NOMO-1 (cell line): ENCODE measurements around the gene STK25.

Experiments used
- DNase-seq, 2 experiments: peaks; one replicate each; lab custom pipeline; 2025; ENCODE audit not compliant: unreplicated experiment in 2 of 2; lab: John Stamatoyannopoulos, UW

STK25 gene

DNA sequence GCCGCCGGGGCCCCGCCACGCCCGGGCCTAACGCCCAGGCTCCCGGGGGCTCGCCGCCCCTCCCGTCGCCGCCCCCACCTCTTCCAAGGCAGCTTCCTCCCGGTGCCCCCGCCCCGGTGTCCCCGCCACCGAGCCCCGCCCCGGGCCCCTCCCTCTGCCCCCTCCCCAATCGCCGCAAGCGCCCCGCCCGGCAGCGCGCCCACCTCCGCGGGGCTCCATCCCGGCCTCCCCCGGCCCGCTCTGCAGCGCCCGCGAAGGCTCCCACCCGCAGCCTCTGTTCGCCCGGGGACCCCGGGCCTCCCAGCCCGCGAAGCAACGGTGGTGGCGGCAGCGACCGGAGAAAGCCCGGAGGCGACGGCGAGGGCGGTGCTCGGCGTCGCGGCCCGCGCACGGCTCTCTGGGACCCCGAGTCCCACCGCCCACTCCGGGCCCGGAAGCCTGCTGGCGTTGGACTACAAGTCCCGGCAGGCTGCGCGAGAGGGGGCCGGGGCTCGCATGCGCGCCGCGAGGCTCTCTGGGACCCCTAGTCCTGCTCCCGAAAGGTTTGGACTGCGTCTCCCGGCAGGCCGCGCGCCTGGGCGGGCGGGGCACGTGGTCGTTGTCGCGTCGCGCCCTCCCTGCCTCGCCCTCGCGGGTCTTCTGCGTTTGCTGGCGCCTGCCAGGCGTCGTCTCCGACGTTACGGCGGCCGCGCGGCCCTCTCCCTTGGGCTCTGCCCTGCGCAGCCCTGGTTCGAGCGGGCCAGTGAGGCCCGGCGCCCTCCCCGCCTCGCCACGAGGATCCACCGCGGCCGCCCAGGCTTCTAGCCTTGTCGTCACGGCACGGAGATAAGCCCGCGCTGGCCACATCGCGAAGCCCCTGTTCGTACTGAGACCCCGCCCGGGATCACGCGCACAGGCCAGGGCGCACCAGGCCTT is at the start of gene STK25:
STK25 (minus strand) TSS at position 345 of the 915 bp plus-strand sequence. CDS start 549 bp downstream, outside the sequence.
- peak; percentile 95 to 97 for DNase-seq

DNA sequence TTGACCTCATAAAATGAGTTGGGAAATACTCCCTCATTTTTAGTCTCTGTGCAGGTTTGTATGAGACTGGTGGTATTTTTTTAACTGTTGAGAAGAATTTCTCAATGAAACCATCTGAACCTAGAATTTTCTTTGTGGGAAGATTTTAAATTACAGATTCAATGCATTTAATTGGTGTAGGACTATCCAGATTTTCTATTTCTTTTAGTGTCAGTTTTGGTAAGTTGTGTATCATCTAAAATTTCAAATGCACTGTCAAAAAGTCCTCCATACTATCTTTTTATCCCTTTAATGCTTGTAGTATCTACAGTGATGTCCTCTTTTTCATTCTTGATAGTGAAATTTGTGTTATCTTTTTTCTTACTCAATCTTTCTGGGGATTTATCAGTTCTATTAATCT is 48.4 kb upstream of the STK25 start:
- DNase-seq: no peak

DNA sequence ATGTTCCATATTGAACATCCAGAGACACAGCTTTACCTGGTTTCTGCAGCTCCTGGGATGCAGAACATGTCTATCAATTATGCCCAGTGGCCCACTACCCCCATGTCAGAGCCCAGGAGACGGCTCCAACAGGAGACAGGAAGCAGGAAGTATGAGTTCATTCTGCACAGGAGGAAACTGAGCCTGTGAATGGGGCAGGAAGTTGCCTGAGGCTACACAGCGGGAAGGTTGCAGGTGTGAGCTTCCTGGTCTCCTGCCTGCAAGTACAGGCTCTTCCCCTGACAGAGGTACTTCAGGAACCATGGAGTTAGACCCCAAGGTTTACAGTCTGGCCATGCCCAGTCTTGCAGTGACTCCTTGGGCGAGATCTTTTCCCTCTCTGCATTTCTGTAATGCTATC is 47.3 kb upstream of the STK25 start:
- DNase-seq: no peak

DNA sequence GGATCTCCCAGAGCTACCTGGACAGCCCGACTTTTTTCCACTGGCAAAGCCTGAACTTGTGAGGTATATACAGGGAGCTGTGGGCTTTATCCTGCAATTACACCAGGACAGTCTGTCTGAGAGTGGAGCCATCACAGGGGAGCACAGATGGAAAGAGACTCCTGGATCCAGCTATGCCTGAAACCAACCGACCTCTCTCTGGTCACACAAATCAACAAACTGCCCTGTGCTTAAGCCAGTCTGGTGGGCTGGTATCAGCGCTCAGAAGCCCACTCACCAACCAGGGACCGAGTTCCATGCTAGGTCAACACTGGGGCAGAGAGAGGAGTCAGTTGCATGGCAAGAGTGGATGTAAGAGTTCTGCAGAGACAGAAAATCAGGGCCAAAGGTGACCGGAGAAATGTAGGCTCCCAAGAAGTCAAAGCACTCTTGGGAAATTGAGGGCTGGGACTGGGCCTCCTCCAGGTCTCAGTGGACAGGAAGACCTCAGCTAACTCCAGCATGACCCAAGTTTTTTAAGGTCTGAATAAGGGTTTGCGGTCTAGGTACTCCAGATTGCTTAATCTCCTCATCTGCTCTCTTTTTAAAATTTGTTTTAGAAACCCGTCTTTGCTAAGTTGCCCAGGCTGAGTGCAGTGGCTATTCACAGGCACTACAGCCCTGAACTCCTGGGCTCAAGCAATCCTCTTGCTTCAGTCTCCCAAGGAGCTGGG is 46.4 kb upstream of the STK25 start:
- no peak for DNase-seq

DNA sequence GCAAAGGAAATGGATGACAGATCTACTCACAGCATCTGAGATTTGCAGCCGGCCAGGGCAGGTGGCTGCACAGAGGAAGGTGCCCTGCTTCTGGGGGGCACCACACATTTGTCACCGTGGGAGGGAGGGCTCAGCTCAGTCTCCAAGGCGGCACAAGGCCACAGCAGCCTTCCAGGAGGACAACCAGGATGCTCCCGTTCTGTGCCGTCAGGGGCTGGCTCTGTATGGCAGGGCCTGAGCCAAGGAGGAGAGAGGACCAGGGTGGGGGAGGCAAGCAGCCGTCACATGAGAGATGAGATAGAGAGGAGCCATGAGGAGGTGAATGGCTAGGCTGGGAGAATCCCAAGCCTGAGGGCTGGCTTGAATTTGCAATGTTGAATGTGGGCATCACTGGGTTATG is 45.6 kb upstream of the STK25 start:
- no peak for DNase-seq

DNA sequence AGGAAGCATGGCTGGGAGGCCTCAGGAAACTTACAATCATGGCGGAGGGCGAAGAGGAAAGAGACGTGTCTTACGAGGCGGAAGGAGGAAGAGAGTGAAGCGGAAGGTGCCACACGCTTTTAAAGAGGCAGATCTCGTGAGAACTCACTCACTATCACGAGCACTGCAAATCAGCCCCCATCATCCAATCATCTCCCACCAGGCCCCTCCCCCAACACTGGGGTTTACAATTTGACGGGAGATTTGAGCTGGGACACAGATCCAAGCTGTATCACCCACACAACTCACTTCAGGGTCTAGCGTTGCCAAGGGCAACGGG is 45.1 kb upstream of the STK25 start:
- DNase-seq: no peak

DNA sequence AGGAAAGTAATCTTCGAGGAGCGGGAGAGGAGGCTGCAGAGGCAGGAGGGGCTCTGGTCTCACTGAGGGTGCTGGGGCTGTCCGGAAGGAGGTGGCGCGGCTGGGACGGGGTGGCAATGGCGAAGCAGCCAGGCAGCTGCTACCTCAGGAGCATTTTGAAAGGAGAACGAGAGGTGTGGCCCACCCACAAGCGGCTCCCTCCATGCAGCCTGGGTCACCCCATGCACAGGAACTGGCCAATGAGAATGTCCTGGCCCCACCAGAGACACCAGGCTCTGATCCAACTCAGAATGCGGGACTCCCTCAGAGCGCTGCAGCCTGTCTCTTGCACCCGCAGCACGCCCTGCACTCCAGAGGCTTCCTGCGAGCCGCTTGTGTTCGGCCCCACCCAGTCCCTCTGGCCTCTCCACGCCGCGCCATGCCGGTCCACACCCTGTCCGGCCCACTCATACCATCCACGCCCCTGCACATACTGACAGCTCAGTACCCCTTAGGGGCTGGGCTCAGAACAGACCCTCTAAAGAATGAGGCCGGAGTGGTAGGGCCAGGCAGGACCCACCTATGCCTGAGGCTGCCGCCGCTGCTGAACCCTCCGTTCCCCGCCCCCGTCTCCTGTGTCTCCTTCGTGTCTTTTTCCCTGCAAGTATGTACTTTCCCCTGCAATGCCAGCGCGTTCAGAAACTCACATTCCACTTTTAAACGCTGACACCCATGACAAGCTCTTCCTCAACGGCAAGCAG is 43.8 kb upstream of the STK25 start:
- DNase-seq: no peak

DNA sequence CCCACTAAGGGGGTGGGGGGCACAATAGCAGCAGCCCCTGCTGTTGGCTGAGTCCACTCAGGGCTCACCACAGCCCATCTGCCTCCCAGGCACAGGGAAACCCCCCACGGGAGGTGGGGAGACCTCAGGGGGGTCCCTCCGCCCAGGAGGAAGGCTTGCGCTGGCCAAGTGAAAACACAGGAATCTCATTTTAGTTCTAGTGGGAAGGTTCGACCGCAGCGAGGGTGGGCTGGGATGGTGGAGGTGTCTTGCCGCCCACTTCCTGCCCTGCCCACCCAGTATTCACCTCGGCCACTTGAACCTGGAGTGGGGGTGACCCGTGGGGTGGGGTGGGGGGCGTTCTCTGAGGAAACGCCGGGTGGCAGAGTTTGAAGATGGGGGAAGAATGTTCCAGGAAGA is 43.2 kb upstream of the STK25 start:
- DNase-seq: no peak

DNA sequence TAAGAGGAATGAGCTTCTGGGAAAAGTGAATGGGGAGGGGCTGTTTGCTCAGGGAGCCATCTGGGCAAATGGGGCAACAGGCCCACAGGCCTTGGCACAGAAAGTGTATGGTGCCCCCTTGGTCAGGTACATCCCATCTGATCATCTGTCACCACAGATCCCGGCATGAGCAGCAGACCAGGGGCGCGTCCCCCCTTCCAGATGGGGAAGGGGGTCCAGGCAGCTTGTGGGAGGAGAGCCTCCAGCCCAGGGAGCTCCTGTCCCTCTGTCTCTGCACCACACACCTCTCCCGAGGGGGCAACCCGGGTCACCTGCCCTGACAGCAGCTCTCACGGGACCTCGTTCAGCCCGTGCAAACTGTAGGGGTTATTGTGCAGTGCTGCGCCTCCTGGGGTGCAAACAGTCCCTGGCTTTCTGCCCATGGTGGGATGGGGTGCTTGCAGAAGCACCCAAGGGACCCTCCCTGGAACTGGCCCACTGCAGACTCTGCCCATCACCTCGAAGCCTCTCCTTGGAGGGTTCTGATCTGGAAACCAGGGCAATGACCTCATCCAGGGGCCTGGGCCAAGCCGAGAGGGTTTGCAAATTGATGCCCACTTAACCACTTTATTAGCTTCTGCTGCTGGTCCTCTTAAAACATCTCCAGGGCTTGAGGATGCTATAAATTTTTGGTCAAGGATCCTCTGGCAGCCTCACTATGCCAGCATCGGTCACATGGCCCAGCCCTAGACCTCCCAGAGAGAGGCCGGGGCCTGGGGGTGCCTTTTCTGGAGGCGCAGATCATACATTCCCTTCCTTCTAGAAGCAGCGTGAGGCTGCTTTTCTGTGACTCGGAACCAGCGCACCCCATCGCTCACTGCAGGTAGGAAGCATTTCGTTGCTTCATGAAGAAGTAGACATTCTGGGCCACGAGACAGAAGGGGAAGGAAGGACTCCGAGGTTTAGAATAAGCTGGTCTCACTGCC is 42.5 kb upstream of the STK25 start:
- DNase-seq: no peak

DNA sequence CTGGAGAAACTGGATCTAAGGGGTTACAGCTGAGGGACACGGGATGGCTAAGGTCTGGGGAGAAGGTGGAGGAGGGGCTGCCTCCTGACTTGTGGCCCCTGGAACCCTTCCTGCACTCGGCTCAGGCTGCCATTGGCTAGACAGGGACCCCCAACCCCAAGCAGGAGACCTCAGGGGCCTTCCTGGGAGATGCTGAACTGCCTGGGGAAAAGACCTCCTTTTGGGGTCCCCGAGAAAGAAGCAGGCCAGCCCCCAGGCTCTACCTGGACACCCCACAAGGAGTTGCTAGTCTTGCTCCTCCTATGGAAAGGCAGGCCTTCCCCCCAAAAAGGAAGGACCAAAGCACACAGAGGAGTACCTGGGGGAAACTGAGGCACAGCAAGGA is 40.1 kb upstream of the STK25 start:
- no peak for DNase-seq

DNA sequence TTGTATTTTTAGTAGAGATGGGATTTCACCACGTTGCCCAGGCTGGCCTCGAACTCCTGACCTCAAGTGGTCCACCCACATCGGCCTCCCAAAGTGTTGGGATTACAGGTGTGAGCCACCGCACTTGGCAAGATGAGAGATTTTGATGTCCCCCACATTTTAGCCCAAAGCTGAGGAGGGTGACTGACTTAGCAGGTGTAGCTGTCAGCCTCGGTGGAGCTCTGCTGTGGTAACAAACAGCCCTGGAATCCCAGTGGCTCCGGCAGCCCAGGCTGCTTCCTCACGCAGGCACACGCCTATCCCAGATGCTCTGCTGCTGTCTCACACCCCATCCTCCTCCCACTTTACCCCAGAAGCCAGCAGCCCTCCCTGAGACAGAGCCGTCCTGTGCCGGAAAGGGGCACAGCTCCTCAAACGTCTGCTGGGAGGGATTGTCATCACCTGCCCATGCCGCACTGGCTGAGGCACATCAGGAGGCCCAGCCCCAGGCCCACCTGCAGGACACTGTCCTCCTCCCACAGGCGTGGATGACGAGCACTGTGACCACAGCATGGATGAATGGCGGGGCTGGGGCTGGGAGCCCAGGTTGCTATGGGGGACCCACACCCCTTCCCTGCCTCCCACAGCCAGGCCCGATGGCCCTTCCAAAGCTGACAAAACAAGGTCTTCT is 39.5 kb upstream of the STK25 start:
- no peak for DNase-seq

DNA sequence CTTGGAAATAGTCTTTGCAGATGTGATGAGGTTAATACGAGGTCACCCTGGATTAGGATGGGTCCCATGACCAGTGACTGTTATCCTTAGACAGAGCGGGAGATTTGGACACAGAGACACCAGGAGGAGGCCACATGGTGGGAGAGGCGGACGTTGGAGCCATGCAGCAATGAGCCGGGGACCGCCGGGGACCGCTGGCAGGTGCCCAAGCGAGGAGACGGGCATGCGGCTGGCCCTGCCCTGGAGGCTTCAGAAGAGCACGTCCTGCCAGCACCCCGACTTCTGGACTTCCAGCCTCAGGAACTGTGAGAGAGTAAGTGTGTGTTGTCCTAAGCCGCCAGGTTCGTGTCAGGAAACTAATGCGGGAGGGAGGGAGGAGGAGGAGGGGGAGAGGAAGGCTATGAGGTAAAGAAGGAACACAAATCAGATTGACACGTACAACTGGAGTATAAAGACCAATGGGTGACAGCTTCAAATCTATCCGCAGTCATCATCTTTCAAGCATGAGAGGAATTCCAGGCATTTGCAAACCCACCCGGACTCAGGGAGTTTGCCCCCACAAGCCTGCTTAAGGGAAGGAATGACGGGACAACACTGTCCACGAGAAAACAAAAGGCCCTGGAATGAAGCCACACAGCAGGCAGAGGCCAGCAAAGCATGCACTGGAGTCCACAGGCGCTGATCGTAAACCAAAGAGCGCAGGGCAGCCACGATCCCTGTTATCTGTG is 38.6 kb upstream of the STK25 start:
- no peak for DNase-seq

DNA sequence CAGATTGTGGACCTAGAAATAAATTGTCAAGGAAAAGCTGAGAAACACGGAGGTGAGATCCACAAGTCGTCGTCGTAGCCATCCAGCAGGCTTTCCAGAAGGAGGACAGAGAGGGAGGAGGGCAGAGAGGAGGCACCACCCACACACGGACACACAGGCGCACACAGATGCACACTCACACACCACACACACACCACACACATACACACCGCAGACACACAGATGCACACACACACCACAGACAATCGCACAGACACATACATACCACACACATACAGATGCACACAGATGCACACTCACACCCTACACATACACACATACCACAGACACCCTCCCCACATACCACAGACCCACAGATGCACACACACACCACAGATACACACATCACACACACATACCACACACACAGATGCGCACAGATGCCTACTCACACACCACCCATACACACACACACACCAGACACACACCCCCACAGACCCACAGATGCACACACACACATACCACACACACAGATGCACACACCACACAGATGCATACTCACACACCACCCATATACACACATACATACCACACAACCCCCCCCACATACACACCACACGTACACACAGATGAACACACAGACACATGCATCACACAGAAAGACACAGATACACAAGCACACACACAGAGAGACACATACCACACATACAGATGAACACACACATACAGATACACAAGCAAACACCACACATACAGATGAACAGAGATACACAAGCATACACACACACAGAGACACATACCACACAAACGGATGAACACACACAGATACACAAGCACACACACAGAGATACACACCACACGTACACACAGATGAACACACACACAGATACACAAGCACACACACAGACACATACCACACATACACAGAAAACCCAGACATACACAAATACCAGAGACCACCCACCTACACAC is 37.4 kb upstream of the STK25 start:
- no peak for DNase-seq

DNA sequence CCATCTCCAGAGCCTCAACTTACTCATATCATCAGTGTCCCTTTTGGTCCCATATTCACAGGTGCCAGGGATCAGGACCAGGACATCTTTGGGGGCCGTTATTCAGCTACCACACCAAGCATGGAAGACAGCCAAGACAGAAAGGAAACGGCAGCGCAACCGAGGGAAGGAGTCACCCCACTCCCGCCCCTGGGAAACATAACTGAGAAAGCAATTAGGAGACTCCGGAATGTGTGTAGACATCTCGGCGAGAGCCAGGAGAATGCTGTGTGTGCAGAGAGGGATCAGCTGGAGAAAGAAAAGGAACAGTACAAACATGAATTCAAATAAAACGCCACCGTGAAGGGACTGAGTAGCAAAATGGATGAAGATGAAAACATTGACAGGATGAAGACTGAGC is 36.7 kb upstream of the STK25 start:
- no peak for DNase-seq

DNA sequence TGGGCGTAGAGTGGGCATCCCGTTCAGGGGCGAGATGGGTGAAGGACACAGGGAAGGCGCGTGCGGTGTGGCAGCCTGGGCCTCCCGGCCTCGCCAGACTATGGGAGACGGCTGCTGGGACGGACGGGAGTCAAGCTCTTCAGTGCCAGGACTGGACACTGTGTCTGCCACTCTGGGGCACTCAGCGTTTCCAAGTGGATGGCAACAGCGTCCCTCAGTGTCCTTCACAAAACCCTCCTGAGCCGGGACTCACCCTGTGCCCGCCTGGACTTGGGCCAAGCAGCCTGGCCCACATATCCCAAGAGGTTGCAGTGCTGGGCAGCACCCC is 33.9 kb upstream of the STK25 start:
- DNase-seq: no peak

DNA sequence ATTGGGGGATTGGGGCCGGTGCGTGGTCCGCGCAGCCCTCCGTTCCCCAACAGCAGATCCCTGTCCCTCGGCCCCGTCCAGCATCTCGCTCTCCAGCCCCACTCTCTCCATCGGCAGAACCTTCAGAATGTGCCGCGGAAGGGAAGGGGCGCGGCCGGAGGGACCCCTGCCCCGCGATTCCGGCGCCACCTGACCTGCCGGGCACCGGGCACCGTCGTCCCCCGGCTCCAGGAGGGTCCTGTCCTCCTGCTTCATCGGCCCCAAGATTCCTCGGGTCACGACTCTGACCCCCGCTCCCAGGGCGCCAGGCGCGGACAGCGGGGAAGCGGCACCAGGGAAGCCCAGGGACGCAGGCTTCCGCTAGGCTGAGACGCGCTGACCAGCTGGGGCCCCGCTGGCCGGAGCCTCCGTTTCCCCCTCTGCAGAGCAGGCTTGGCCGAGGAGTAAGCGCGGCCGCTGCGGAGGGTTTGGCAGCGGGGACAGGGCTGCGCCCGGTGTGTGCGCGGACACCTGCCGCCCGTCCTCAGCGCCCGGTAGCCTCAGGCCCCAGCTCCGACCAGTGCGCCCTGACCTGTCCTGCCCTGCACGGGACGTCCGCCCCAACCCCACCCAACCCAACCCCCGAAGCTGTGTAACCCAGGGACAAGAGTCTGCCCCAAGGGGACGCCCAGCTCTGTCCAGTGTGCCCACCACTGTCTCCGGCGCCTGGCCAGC is 33.3 kb upstream of the STK25 start:
- DNase-seq: no peak

DNA sequence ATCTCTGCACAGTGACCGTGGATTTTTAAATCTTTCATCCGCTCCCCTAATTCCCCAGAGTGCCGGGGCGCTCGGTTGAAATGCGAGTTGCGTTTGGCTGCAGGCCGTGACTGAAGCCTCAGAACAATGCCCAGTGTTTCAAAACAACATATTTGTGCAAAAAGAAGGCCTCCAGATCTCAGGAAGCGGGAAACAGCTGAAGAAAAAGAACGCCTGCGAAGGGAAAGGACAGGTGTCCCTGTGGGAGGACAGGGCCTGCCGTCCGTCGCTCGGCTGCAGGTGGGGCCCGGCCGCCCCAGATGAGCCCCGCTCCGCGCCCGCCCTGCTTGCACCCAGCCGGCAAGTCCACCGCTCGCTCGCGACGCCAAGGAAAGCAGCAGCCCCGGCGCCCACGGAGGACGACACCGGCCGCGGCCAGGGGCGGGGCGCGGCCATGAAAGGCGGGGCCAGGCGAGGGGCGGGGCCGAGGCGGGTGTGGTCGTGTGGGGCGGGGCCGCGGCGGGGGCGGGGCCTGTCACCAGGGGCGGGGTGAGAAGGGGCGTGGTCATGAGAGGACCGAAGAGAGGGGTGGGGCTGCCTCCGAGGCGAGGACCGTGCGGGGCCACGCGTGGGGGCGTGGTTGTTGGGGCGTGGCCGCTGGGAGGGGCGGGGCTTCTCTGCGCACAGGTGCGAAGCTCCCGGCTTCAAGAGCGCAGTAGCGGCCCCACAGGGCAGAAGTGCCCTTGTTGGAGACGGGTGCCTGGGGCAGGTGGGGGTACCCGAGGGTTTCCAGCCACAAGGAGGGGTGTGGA is 32.6 kb upstream of the STK25 start:
- DNase-seq: peak; percentile 13 to 21
